K562 (cell line): Measurements from ENCODE around the gene MAP3K2. TPM values are rescaled to one million over a fixed set of nuclear protein-coding genes. Genes with fewer than 3 reads are reported as not detected.

Experiments
- ATAC-seq: fragments of 200-7000 bp; cut with Tn5 transposase; 3 replicates; pipeline ENCODE4 v1.9.1; 2020; ENCODE audit warnings: moderate library complexity
- BruUV-seq: library from RNA; stranded (reverse); fragments of 400-500 nt; replicated peaks from 2 replicates; lab custom pipeline; 2021; lab: Mats Ljungman, UMichigan
- CTCF ChIA-PET: fragments of 300-600 bp; formaldehyde crosslinking; extraction: SDS; loops from one replicate; lab custom pipeline; 2021; ENCODE audit warnings: low intra/inter-chr PET ratio; lab: Yijun Ruan, JAX
- POLR2A ChIA-PET: fragments of 300-600, 350-650 bp; sonication (Branson Sonifier 250); formaldehyde crosslinking; extraction: SDS; loops from one replicate; lab custom pipeline; 2021; ENCODE audit warnings: antibody characterized with exemption, inconsistent platforms; lab: Yijun Ruan, JAX
- DNase-seq, 4 experiments: peaks; one replicate each; pipeline versions ENCODE4 v3.0.0 to v3.0.0-alpha.2; 2011 to 2018; ENCODE audit warnings: low spot score in 3 of 4, mixed read lengths in 3 of 4; ENCODE audit errors: extremely low read depth in 1 of 4
- FAIRE-seq: peaks from 2 replicates; lab custom pipeline; 2011; peaks lifted over from hg19 to GRCh38; lab: Jason Lieb, UNC
- H2AFZ ChIP-seq: 2 replicates; pipeline ENCODE4 v1.6.0; 2011; ENCODE audit warnings: low read depth, low read length, control low read depth, inconsistent platforms
- H3K27ac ChIP-seq: fragments of 200-600 bp; 3 replicates; pipeline ENCODE4 v1.8.0; 2011; ENCODE audit warnings: low read depth, mild to moderate bottlenecking, control low read depth, inconsistent platforms, low read length, moderate library complexity, mixed read lengths; ENCODE audit errors: extremely low read depth
- H3K27me3 ChIP-seq, 2 experiments: fragments of 300-600 bp in 1 of 2; 2 replicates in 1 of 2; 3 replicates in 1 of 2; pipeline versions ENCODE4 v1.6.0 to v1.8.0; 2011; ENCODE audit warnings: inconsistent platforms in 2 of 2, low read length in 2 of 2, mild to moderate bottlenecking in 1 of 2, mixed read lengths in 1 of 2, moderate library complexity in 1 of 2; ENCODE audit not compliant: control insufficient read depth in 2 of 2, insufficient read depth in 2 of 2
- H3K36me3 ChIP-seq: fragments of 300-600 bp; 3 replicates; pipeline ENCODE4 v1.8.0; 2011; ENCODE audit warnings: mild to moderate bottlenecking, low read length, inconsistent platforms; ENCODE audit not compliant: control insufficient read depth, insufficient read depth
- H3K4me1 ChIP-seq, 2 experiments: fragments of 200-600 bp in 1 of 2; replicated peaks in 1 of 2; 2 replicates in 1 of 2; 3 replicates in 1 of 2; pipeline versions ENCODE4 v1.5.1 to v1.8.0; 2011; ENCODE audit warnings: inconsistent platforms in 2 of 2, low read length in 2 of 2, mild to moderate bottlenecking in 1 of 2, mixed read lengths in 1 of 2, moderate library complexity in 1 of 2; ENCODE audit not compliant: control insufficient read depth in 2 of 2, insufficient read depth in 2 of 2
- H3K4me2 ChIP-seq: 2 replicates; pipeline ENCODE4 v1.6.1; 2011; ENCODE audit warnings: low read length, control low read depth, inconsistent platforms, mixed read lengths; ENCODE audit not compliant: insufficient read depth
- H3K4me3 ChIP-seq: fragments of 200-600 bp; sonication (generic), shearing (Covaris generic); 2 replicates; pipeline ENCODE4 v1.5.1; 2016; ENCODE audit warnings: control low read depth, inconsistent platforms
- H3K79me2 ChIP-seq: fragments of 200-600 bp; 3 replicates; pipeline ENCODE4 v1.8.0; 2011; ENCODE audit warnings: low read length, inconsistent platforms; ENCODE audit not compliant: control insufficient read depth, insufficient read depth
- H3K9ac ChIP-seq, 2 experiments: 2 replicates each; pipeline versions ENCODE4 v1.6.0 to v1.6.1; 2011; ENCODE audit warnings: low read depth in 2 of 2, low read length in 2 of 2, control low read depth in 1 of 2, inconsistent platforms in 1 of 2, mild to moderate bottlenecking in 1 of 2, mixed read lengths in 1 of 2; ENCODE audit not compliant: insufficient read depth in 1 of 2
- H3K9me1 ChIP-seq: one replicate; pipeline ENCODE4 v1.6.0; 2011; ENCODE audit warnings: inconsistent platforms, mild to moderate bottlenecking, low read length, moderate library complexity; ENCODE audit not compliant: control insufficient read depth, insufficient read depth
- H3K9me3 ChIP-seq: replicated peaks from 2 replicates; pipeline ENCODE4 v1.5.1; 2011; ENCODE audit warnings: low read depth, low read length, inconsistent platforms; ENCODE audit not compliant: control insufficient read depth, insufficient read depth
- H4K20me1 ChIP-seq: replicated peaks from 2 replicates; pipeline ENCODE4 v1.6.1; 2011; ENCODE audit warnings: low read length, inconsistent platforms, mixed read lengths; ENCODE audit not compliant: control insufficient read depth, insufficient read depth
- ATF3 ChIP-seq, 2 experiments: fragments of 450-650 bp in 1 of 2; sonication (generic) in 1 of 2; formaldehyde crosslinking in 1 of 2; IDR thresholded peaks in 1 of 2; conservative IDR thresholded peaks in 1 of 2; 2 replicates each; pipeline versions ENCODE4 v1.6.1 to v1.8.1; 2016 to 2023; ENCODE audit warnings: mild to moderate bottlenecking in 2 of 2, moderate library complexity in 2 of 2, inconsistent platforms in 1 of 2, missing genetic modification reagents in 1 of 2
- CBX2 ChIP-seq: fragments of 200-600 bp; sonication (generic); IDR thresholded peaks from one replicate; pipeline ENCODE4 v1.6.1; 2012; ENCODE audit warnings: mild to moderate bottlenecking, low read length, inconsistent platforms; ENCODE audit not compliant: insufficient read depth, poor library complexity, severe bottlenecking
- CREB1 ChIP-seq, 2 experiments: sonication (generic) in 1 of 2; formaldehyde crosslinking in 1 of 2; IDR thresholded peaks; 2 replicates each; pipeline versions ENCODE4 v1.6.1 to v1.8.0; 2012 to 2022; ENCODE audit warnings: inconsistent platforms in 1 of 2, mild to moderate bottlenecking in 1 of 2, missing genetic modification reagents in 1 of 2, moderate library complexity in 1 of 2
- FOXM1 ChIP-seq, 2 experiments: fragments of 450-650 bp in 1 of 2; sonication (generic) in 1 of 2; formaldehyde crosslinking in 1 of 2; IDR thresholded peaks; 2 replicates each; pipeline versions ENCODE4 v1.6.1 to v1.9.0; 2017 to 2022; ENCODE audit warnings: low read depth in 2 of 2, mild to moderate bottlenecking in 2 of 2, missing genetic modification reagents in 1 of 2, moderate library complexity in 1 of 2
- POLR2AphosphoS2 ChIP-seq: IDR thresholded peaks from 2 replicates; pipeline ENCODE4 v1.6.1; 2012; ENCODE audit warnings: low read length, improper control_type of control experiment
- RCOR1 ChIP-seq, 2 experiments: IDR thresholded peaks; 2 replicates each; pipeline ENCODE4 v1.6.1; 2012; ENCODE audit warnings: low read depth in 2 of 2, low read length in 2 of 2, borderline replicate concordance in 1 of 2, improper control_type of control experiment in 1 of 2
- TFAM ChIP-seq: fragments of 250-450 bp; sonication (Bioruptor Pico); conservative IDR thresholded peaks from 2 replicates; pipeline ENCODE4 v1.5.0; 2021; ENCODE audit warnings: mild to moderate bottlenecking, moderate library complexity
- ZNF175 ChIP-seq: fragments of 200-800 bp; sonication (Bioruptor generic); IDR thresholded peaks from 2 replicates; pipeline ENCODE4 v1.6.1; 2016; ENCODE audit warnings: low read depth, mild to moderate bottlenecking, missing genetic modification characterization, missing compliant biosample characterization
- WGBS: fragments of 100-300 bp; shearing (Covaris generic); methylation state at CpG from one replicate; pipeline ENCODE4 v1.1.6; 2016; ENCODE audit warnings: low coverage, mixed read lengths; ENCODE audit not compliant: insufficient coverage; ENCODE audit errors: missing lambda C conversion rate; 5-methylcytosine and 5-hydroxymethylcytosine counted together
- in situ Hi-C: fragments of 300-500 bp; cut with MboI; formaldehyde crosslinking; loops from 4 replicates; pipeline ENCODE4 v1.15.0; 2018; ENCODE audit warnings: inconsistent platforms, mixed read lengths
- intact Hi-C: fragments of 100-400 bp; cut with micrococcal nuclease; formaldehyde crosslinking; loops from 2 replicates; pipeline ENCODE4 v1.14.2; 2022
- polyA plus RNA-seq, 8 experiments: library from polyadenylated mRNA; depleted of rRNA in 4 of 8; stranded (reverse) in 5 of 8; unstranded in 3 of 8; fragments of >200 nt; fragmentation: Nextera tagmentation in 2 of 8; fragmentation: Illumina TruSeq in 1 of 8; extraction: Ambion mirVana in 2 of 8; extraction: Trizol in 1 of 8; gene quantifications; 2 replicates each; pipeline versions ENCODE4 v1.2.1 to v1.2.3, GENCODE V29; 2011 to 2014; ENCODE audit warnings: inconsistent platforms in 1 of 8, missing spikeins in 1 of 8
- total RNA-seq, 7 experiments: library from RNA; depleted of rRNA in 6 of 7; stranded (reverse); fragments of >200 nt in 6 of 7; fragmentation: Illumina TruSeq in 2 of 7; extraction: Trizol in 2 of 7; gene quantifications; 2 replicates each; pipeline versions ENCODE4 v1.2.1 to v1.2.3, GENCODE V29; 2011 to 2021; ENCODE audit warnings: low replicate concordance in 1 of 7

The MAP3K2 gene
- total and polyA plus RNA-seq, 9 of the 15 experiments (the other 6 are each of a cell fraction or from before 2014, with no cell fraction given), result 1.2 to 14.2 (median 5.7) TPM

GRCh38 chr2:127293386-127293747 lies 94.4 kb downstream of the MAP3K2 start:
- POLR2A ChIA-PET, result interaction anchor here (0.5 to 1.4 kb wide), 8 partner anchors 8 to 613 kb away, joined by 3 to 5 read pairs (median 4); no protein-coding TSS in a partner anchor
- Histone ChIP-seq H3K4me2 (peak overlapping the region; percentile 85), H3K4me1 (peaks cover 8 to 9% of the 10 kb centered on the region in 2 experiments; a peak in 4 of 5 replicates), H3K27me3 (no peaks in the 10 kb centered on the region), H3K79me2 (peaks cover 25% of the 10 kb centered on the region), H3K4me3 (peak overlapping the region; percentile 98), H3K9me3 (no peaks in the 10 kb centered on the region)
- in situ Hi-C loops, result no loop called here
- 13% methylated on average over 12 of the region's 13 CpGs for WGBS
- ATAC-seq (peak; percentile 29), FAIRE-seq (no peak), DNase-seq (peak in 2 of 4 experiments; percentile 18 to 25)
- TF ChIP-seq FOXM1 (IDR thresholded peaks at IDR 0.05; ENCODE audit: low read depth), result no peak
- 0 out of 2 replicates have a peak, but pooled peaks have one; percentile 5 for TF ChIP-seq FOXM1 (CRISPR knock-in tag; IDR thresholded peaks at IDR 0.05; ENCODE audit: low read depth)
- no peak for TF ChIP-seq ZNF175 (CRISPR knock-in tag)
- TF ChIP-seq, all 486 proteins: peak for 1
- no peaks in the 10 kb centered on the region for H3K9me1 ChIP-seq
- no peaks in the 10 kb centered on the region for H4K20me1 ChIP-seq
- intact Hi-C loops, result no loop called here
- peak overlapping the region; percentile 89 to 98 for H3K9ac ChIP-seq
- CTCF ChIA-PET, result no interaction called here
- TSS peak; percentile 58 for BruUV-seq
- peaks cover 50% of the 10 kb centered on the region for H3K36me3 ChIP-seq
- peak overlapping the region; percentile 98 for H2AFZ ChIP-seq
- peak overlapping the region; percentile 79 for H3K27ac ChIP-seq

GRCh38 chr2:127288274-127288673 lies 99.5 kb downstream of the MAP3K2 start:
- Histone ChIP-seq H3K4me1 (peaks cover 3 to 6% of the 10 kb centered on the region in 2 experiments; a peak in 4 of 5 replicates), H4K20me1 (no peaks in the 10 kb centered on the region), H3K9me1 (no peaks in the 10 kb centered on the region), H3K27me3 (no peaks in the 10 kb centered on the region), H3K36me3 (peaks cover 91% of the 10 kb centered on the region), H3K4me3 (no peak overlapping the region), H3K9me3 (no peaks in the 10 kb centered on the region), H3K9ac (no peak overlapping the region), H3K79me2 (peaks cover 12% of the 10 kb centered on the region), H3K4me2 (no peak overlapping the region), H3K27ac (no peak overlapping the region), H2AFZ (no peak overlapping the region)
- FAIRE-seq (no peak), ATAC-seq (no peak), DNase-seq (no peak)
- no TSS peak for BruUV-seq
- ChIA-PET POLR2A (interaction anchor here (1.0 kb wide), 1 partner anchor 9 kb away, joined by 6 read pairs; no protein-coding TSS in a partner anchor), CTCF (no interaction called here)
- intact Hi-C loops (no loop called here), in situ Hi-C loops (no loop called here)
- TF ChIP-seq CBX2, result no peak
- TF ChIP-seq CREB1 (IDR thresholded peaks at IDR 0.05), result no peak
- no peak for TF ChIP-seq CREB1 (CRISPR knock-in tag; IDR thresholded peaks at IDR 0.05)
- no peak for TF ChIP-seq RCOR1 (IDR thresholded peaks at IDR 0.05; ENCODE audit: borderline replicate concordance in 1 of 2, low read depth in 2 of 2, low read length in 2 of 2)
- TF ChIP-seq ATF3 (IDR thresholded peaks at IDR 0.05), result no peak
- no peak for TF ChIP-seq ATF3 (CRISPR knock-in tag; conservative IDR thresholded peaks at IDR 0.05)
- no peak for TF ChIP-seq TFAM (CRISPR knock-in tag)
- no peak for TF ChIP-seq POLR2AphosphoS2
- 93% methylated on average over 3 of the region's 3 CpGs for WGBS
